ENCODE measurements around the gene GYG1. TPM values are rescaled to one million over a fixed set of nuclear protein-coding genes. Genes with fewer than 3 reads are reported as not detected.

The GYG1 gene
- total RNA-seq, 2 experiments from 2014 or later: 44.5 to 46.5 TPM

DNA sequence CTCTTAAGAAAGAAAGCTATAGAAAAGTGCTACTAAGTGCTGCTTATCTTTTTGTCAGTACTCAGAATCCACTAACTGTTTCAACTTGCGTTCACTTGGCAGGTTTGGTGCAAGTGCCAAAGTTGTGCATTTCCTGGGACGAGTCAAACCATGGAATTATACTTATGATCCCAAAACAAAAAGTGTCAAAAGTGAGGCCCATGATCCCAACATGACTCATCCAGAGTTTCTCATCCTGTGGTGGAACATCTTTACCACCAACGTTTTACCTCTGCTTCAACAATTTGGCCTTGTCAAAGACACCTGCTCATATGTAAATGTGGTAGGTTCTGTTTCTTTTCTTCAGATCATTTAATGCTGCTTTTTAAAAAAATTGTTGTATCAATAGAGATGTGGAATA lies 32.6 kb downstream of the GYG1 start:
- no peak for DNase-seq
- Mint-ChIP-seq H3K4me3 (no peak overlapping the region), H3K4me1 (peaks cover 10% of the 10 kb centered on the region), H3K27me3 (no peaks in the 10 kb centered on the region), H3K36me3 (ENCODE audit: low read depth) (peaks cover 74% of the 10 kb centered on the region), H3K9me3 (peaks cover 3% of the 10 kb centered on the region), H3K27ac (no peak overlapping the region)
- ChIA-PET POLR2A (no interaction called here), CTCF (no interaction called here)

DNA sequence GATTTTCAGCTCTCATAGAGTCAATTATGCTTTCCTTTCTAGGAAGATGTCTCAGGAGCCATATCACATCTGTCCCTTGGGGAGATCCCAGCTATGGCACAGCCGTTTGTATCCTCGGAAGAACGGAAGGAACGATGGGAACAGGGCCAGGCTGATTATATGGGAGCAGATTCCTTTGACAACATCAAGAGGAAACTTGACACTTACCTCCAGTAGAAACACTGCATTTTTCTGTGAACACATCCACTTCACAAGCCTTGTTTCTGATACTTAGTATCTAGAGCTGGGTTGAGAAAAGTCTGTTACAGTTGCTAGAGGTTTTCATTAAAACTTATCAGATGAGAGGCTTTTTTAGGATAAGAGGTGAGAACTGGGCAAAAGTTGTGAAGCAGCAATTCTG lies 35.4 kb downstream of the GYG1 start:
- H3K9me3 Mint-ChIP-seq: peaks cover 3% of the 10 kb centered on the region
- no peaks in the 10 kb centered on the region for H3K27me3 Mint-ChIP-seq
- H3K4me1 Mint-ChIP-seq: peaks cover 4% of the 10 kb centered on the region
- ChIA-PET CTCF (interaction anchor here (1.0 kb wide), 1 partner anchor 9 kb away, joined by 3 read pairs; no protein-coding TSS in a partner anchor), POLR2A (interaction anchor here (0.7 kb wide), 1 partner anchor 16 kb away, joined by 3 read pairs; no protein-coding TSS in a partner anchor)
- H3K27ac Mint-ChIP-seq: no peak overlapping the region
- no peak overlapping the region for H3K4me3 Mint-ChIP-seq
- DNase-seq: no peak
- peaks cover 74% of the 10 kb centered on the region for H3K36me3 Mint-ChIP-seq (ENCODE audit: low read depth)

DNA sequence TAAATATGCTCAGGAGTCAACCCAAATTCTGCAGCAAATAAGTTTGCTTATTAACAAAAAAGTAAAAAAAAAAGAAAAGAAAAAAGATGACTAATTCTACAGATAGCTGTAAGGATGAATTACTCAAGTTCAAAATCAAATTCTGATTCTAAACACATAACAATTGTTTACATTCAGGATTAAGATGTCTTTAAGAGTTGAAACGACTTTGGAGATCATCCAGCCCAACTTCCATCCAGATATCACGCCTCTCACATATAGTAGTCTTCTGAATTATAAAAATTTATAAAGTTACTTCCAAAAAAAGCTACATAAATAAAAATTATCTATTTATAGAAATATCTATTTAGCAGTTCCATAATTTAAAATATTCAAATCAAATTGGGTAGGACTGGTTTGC lies 39.8 kb downstream of the GYG1 start:
- Mint-ChIP-seq H3K27me3 (no peaks in the 10 kb centered on the region), H3K4me3 (no peak overlapping the region), H3K4me1 (peaks cover 2% of the 10 kb centered on the region), H3K36me3 (ENCODE audit: low read depth) (peaks cover 41% of the 10 kb centered on the region), H3K9me3 (no peaks in the 10 kb centered on the region), H3K27ac (no peak overlapping the region)
- CTCF ChIA-PET: interaction anchor here (0.6 kb wide), 1 partner anchor 778 kb away, joined by 4 read pairs; no protein-coding TSS in a partner anchor
- POLR2A ChIA-PET: interaction anchor here (1.4 kb wide), 1 partner anchor 12 kb away, joined by 4 read pairs; no protein-coding TSS in a partner anchor
- no peak for DNase-seq

DNA sequence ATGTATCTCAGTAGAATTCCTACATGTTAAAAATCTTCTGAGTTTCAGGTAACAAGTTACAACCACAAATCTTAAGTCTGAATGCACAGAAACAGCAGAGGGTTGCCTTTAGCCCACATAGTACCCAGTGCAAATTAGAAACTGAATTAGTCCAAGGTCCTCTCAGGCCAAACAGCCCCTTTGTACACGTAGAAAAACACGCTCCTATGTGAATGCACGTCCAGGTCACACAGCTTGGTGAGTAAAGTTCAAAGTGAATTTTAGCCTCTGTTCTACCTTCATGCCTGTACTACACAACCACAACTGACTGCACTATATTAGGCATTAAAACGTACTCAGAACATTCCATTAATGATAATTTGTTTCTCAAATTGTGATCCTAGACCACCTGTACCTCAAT lies 46.3 kb downstream of the GYG1 start:
- H3K9me3 Mint-ChIP-seq: no peaks in the 10 kb centered on the region
- DNase-seq: no peak
- ChIA-PET CTCF (no interaction called here), POLR2A (no interaction called here)
- peaks cover 6% of the 10 kb centered on the region for H3K4me1 Mint-ChIP-seq
- no peak overlapping the region for H3K27ac Mint-ChIP-seq
- H3K4me3 Mint-ChIP-seq: no peak overlapping the region
- peaks cover 22% of the 10 kb centered on the region for H3K36me3 Mint-ChIP-seq (ENCODE audit: low read depth)
- H3K27me3 Mint-ChIP-seq: no peaks in the 10 kb centered on the region

DNA sequence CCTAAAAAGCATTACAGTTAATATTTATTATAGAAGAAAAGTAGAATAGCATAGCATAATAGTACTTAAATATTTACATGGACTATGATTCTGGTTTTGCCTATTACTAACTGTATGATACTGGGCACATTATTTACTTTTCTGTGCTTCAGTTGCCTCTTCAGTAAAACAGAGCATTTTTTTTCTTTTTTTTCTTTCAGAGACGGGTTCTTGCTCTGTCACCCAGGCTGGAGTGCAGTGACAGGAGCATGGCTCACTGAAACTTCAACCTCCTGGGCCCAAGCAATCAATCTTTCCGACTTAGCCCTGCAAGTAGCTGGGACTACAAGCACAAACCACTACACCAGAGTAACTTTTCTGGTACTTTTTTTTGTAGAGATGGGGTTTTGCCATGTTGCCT lies 47.0 kb downstream of the GYG1 start:
- Mint-ChIP-seq H3K27me3 (no peaks in the 10 kb centered on the region), H3K4me3 (no peak overlapping the region), H3K36me3 (ENCODE audit: low read depth) (peaks cover 22% of the 10 kb centered on the region), H3K9me3 (no peaks in the 10 kb centered on the region), H3K27ac (no peak overlapping the region), H3K4me1 (peaks cover 12% of the 10 kb centered on the region)
- CTCF ChIA-PET: no interaction called here
- no peak for DNase-seq
- POLR2A ChIA-PET: no interaction called here

DNA sequence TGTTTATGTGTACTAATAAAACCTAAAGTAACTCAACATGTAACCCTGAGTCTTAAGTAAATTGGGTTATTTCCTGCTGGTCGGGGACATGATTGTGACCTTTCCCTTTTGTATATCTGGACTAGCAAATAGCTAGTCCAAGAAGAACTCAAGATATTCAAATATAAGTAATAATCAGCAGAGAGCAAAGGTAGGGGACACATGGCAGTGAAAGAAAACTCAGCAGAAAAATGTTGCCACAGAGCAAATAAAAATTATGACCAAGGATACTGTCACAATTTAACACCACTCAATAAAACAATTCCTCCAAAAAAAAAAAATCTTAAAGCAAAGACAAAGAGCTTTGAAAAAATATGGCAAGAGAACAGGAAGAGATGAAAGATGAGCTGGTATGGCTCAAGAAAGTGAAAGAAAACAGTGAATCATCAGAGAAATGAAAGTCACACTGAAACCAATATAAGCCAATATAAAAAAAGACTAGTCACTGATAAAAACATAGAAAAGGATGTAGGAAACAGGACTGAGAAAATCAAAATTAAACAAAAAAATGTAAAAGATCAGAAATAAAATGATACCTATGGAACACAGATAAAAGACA lies 51.5 kb downstream of the GYG1 start:
- Mint-ChIP-seq H3K4me3 (no peak overlapping the region), H3K9me3 (no peaks in the 10 kb centered on the region), H3K4me1 (peaks cover 23% of the 10 kb centered on the region), H3K27me3 (no peaks in the 10 kb centered on the region), H3K27ac (peak overlapping the region; percentile 66), H3K36me3 (ENCODE audit: low read depth) (peaks cover 37% of the 10 kb centered on the region)
- DNase-seq: no peak
- ChIA-PET POLR2A (interaction anchor here (0.7 to 1.7 kb wide), 8 partner anchors 12 to 85 kb away, joined by 3 to 13 read pairs (median 3); partner anchors contain the start of gene GYG1), CTCF (interaction anchor here (0.8 kb wide), 1 partner anchor 34 kb away, joined by 3 read pairs; no protein-coding TSS in a partner anchor)

DNA sequence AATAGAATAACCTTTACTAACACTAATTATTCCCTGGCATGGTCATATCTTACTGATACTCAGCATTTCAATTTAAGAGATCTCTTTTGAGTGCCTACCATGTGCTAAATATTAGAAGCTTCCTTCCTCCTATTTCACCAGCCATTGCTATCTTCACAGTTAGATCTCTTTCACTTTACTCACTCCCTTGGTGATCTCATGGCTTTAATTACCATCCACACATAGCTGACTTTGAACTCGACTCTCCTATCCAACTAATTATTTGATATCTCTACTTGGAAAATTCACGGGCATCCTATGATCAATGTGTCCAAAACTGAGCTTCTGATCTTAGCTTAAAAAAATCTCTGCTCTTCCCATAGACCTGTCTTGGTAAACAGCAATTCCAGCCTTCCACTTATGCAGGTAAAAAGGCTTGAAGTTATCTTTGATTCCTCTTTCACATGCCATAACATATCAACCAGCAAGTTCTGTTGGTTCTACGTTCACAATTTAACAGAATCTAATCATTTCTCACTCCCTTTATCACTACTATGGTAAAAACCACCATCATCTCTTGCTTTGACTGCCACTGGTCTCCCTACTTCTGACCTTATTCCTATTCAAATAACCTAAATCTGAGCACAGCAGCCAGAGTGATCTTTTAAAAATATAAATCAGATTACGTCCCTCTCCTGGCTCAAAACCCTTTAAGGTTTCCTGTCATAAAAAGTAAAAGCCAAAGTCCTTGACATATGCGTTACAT lies 53.2 kb downstream of the GYG1 start:
- POLR2A ChIA-PET: interaction anchor here (1.0 to 1.5 kb wide), 2 partner anchors 42 to 53 kb away, joined by 3 to 5 read pairs; no protein-coding TSS in a partner anchor
- H3K4me3 Mint-ChIP-seq: no peak overlapping the region
- no peaks in the 10 kb centered on the region for H3K27me3 Mint-ChIP-seq
- H3K9me3 Mint-ChIP-seq: no peaks in the 10 kb centered on the region
- peaks cover 33% of the 10 kb centered on the region for H3K36me3 Mint-ChIP-seq (ENCODE audit: low read depth)
- CTCF ChIA-PET: no interaction called here
- no peak for DNase-seq
- no peak overlapping the region for H3K27ac Mint-ChIP-seq
- peaks cover 23% of the 10 kb centered on the region for H3K4me1 Mint-ChIP-seq

DNA sequence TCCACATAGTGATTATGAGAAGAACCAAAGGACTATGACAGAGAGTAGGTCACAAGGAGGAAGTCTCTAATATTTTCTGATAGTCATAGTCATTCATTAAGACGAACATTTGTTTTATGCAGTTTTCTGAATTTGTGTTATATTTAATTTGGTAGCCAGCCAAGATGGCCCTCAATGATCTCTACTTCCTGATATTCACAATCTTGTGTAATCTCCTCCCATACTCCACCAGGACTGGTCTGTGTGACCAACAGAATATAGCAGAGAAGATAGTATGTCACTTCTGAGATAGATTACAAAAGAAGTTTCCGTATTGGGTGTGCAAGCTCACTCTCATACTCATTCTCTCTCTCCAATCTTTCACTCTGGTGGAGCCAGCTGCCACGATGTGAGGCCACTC lies 64.2 kb downstream of the GYG1 start:
- Mint-ChIP-seq H3K9me3 (peaks cover 8% of the 10 kb centered on the region), H3K4me3 (no peak overlapping the region), H3K27ac (no peak overlapping the region), H3K4me1 (no peaks in the 10 kb centered on the region), H3K27me3 (no peaks in the 10 kb centered on the region), H3K36me3 (ENCODE audit: low read depth) (peaks cover 63% of the 10 kb centered on the region)
- ChIA-PET POLR2A (no interaction called here), CTCF (interaction anchor here (1.2 kb wide), 1 partner anchor 220 kb away, joined by 4 read pairs; no protein-coding TSS in a partner anchor)
- DNase-seq: no peak

DNA sequence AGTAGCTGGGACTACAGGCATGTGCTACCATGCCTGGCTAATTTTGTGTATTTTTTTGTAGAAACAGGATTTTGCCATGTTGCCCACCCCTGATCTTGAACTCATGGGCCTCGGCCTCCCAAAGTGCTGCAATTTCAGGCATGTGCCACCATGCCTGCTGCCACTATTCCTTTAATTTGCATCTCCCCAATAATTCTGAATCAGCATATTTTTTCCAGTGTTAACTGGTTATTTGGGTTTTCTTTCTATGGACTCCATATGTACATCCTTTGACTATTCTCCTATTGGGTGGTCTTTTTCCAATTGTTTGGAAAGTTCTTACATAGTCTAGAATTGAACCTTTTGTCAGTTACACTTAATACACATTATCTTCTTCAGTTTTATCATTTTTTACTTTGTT lies 66.9 kb downstream of the GYG1 start:
- DNase-seq: no peak
- no peaks in the 10 kb centered on the region for H3K4me1 Mint-ChIP-seq
- POLR2A ChIA-PET: no interaction called here
- peaks cover 3% of the 10 kb centered on the region for H3K9me3 Mint-ChIP-seq
- no peak overlapping the region for H3K4me3 Mint-ChIP-seq
- CTCF ChIA-PET: no interaction called here
- no peak overlapping the region for H3K27ac Mint-ChIP-seq
- peaks cover 45% of the 10 kb centered on the region for H3K36me3 Mint-ChIP-seq (ENCODE audit: low read depth)
- H3K27me3 Mint-ChIP-seq: no peaks in the 10 kb centered on the region

DNA sequence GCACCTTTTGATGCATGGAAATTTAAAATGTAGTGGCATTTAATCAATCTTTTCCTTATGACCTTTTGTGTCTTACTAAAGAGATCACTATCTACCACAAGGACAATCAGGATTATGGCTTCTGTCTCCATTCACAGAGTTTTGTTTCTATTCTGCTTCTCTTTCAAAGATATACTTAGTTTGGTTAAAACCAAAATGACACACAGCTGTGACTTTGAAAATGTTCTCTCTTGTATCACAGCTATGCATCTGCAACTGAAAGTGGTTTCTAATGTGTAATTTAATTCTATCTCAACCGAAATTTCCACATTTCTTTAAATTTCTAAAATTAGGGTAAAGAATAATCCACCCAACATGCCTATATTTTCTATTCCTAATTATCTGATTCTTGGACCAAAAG lies 67.3 kb downstream of the GYG1 start:
- H3K27me3 Mint-ChIP-seq: no peaks in the 10 kb centered on the region

DNA sequence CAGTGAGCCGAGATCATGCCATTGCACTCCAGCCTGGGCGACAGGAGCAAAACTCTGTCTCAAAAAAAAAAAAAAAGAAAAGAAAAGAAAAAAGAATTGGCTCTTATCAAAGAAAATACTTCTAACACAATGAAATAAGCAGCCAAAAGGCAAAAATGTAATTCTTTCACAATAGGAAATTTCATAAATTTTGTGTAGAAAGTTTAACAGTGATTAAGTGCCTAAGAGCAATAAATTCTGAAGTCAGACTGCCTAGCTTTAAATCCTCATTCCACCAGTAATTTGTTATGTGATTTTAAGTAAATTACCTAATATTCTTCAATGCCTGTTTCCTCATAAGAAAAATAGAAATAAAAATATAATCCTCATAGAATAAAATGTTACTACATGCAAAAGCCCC lies 70.4 kb downstream of the GYG1 start:
- no peak overlapping the region for H3K27ac Mint-ChIP-seq
- H3K36me3 Mint-ChIP-seq (ENCODE audit: low read depth): peaks cover 22% of the 10 kb centered on the region
- no peaks in the 10 kb centered on the region for H3K9me3 Mint-ChIP-seq
- no peak overlapping the region for H3K4me3 Mint-ChIP-seq
- no peak for DNase-seq
- CTCF ChIA-PET: no interaction called here
- POLR2A ChIA-PET: no interaction called here
- H3K4me1 Mint-ChIP-seq: no peaks in the 10 kb centered on the region
- H3K27me3 Mint-ChIP-seq: no peaks in the 10 kb centered on the region

More for the DNA sequence above, 67.3 kb downstream of the GYG1 start:
- H3K27ac Mint-ChIP-seq: no peak overlapping the region
- H3K36me3 Mint-ChIP-seq (ENCODE audit: low read depth): peaks cover 40% of the 10 kb centered on the region
- CTCF ChIA-PET: no interaction called here
- H3K4me3 Mint-ChIP-seq: no peak overlapping the region
- DNase-seq: no peak
- H3K9me3 Mint-ChIP-seq: no peaks in the 10 kb centered on the region
- no peaks in the 10 kb centered on the region for H3K4me1 Mint-ChIP-seq
- POLR2A ChIA-PET: no interaction called here

DNA sequence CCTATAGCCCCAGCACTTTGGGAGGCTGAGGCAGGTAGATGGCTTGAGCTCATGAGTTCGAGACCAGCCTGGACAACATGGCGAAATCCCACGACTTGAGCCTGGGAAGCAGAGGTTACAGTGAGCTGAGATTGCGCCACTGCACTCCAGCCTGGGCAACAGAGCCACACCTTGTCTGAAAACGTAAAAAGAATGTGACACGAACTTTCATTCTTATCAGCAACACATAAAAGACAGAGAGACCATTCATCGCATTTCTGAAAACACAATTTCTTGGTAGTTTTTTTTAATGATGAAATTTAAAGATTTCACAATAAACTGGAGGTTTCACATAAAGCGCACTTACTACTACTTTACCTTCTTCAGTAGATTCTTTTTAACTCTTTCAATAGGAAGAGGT lies 76.5 kb downstream of the GYG1 start:
- POLR2A ChIA-PET: no interaction called here
- CTCF ChIA-PET: no interaction called here
- Mint-ChIP-seq H3K9me3 (no peaks in the 10 kb centered on the region), H3K4me1 (no peaks in the 10 kb centered on the region), H3K27me3 (no peaks in the 10 kb centered on the region), H3K36me3 (ENCODE audit: low read depth) (peaks cover 13% of the 10 kb centered on the region), H3K27ac (no peak overlapping the region), H3K4me3 (no peak overlapping the region)
- DNase-seq: no peak

Measured in activated CD4-positive, alpha-beta memory T cell treated with anti-CD3 and anti-CD28 coated beads, Interleukin-2, amount 10 ng/mL, durations not matched to agents 7 days and 5 days (primary cell).